SK-N-SH (cell line): Measurements from ENCODE around the gene CCDC47. TPM values are rescaled to one million over a fixed set of nuclear protein-coding genes. Genes with fewer than 3 reads are reported as not detected.

Experiments used
- CTCF ChIA-PET: fragments of 300-600, 350-600 bp; formaldehyde crosslinking; extraction: SDS; loops from one replicate; lab custom pipeline; 2021; lab: Yijun Ruan, JAX
- POLR2A ChIA-PET: fragments of 350-600 bp; sonication (Branson Sonifier 250); formaldehyde crosslinking; extraction: SDS; loops from one replicate; lab custom pipeline; 2020; ENCODE audit warnings: antibody characterized with exemption, inconsistent platforms; lab: Yijun Ruan, JAX
- DNase-seq: peaks from one replicate; pipeline ENCODE4 v3.0.0; 2012
- H2AFZ ChIP-seq: fragments of 200-600 bp; sonication (generic); 2 replicates; pipeline ENCODE4 v1.8.1; 2016; ENCODE audit warnings: antibody characterized with exemption, mild to moderate bottlenecking, low read depth
- H3F3A ChIP-seq: fragments of 200-600 bp; sonication (generic); replicated peaks from 2 replicates; pipeline ENCODE3; 2016; ENCODE audit warnings: antibody characterized with exemption, mild to moderate bottlenecking; ENCODE audit not compliant: insufficient read depth
- H3K27ac ChIP-seq, 2 experiments: fragments of 200-500 bp in 1 of 2; fragments of 200-600 bp in 1 of 2; sonication (Bioruptor generic) in 1 of 2; sonication (generic), shearing (Covaris generic) in 1 of 2; 2 replicates each; pipeline versions ENCODE4 v1.5.1 to v1.6.1; 2014 to 2016; ENCODE audit warnings: low read depth in 2 of 2, inconsistent platforms in 1 of 2, low read length in 1 of 2, mild to moderate bottlenecking in 1 of 2, mixed read lengths in 1 of 2
- H3K27me3 ChIP-seq: fragments of 200-600 bp; sonication (generic), shearing (Covaris generic); 2 replicates; pipeline ENCODE4 v1.6.1; 2016; ENCODE audit warnings: mixed run types; ENCODE audit not compliant: insufficient read depth
- H3K36me3 ChIP-seq, 2 experiments: fragments of 200-500 bp in 1 of 2; fragments of 200-600 bp in 1 of 2; sonication (Bioruptor generic) in 1 of 2; sonication (generic) in 1 of 2; replicated peaks in 1 of 2; 2 replicates each; pipeline versions ENCODE3 to v1.5.1; 2014 to 2016; ENCODE audit warnings: low read length in 1 of 2, mild to moderate bottlenecking in 1 of 2; ENCODE audit not compliant: insufficient read depth in 2 of 2, control insufficient read depth in 1 of 2
- H3K4me1 ChIP-seq, 2 experiments: fragments of 200-500 bp in 1 of 2; fragments of 200-600 bp in 1 of 2; sonication (Bioruptor generic) in 1 of 2; sonication (generic), shearing (Covaris generic) in 1 of 2; 2 replicates each; pipeline versions ENCODE4 v1.5.1 to v1.6.1; 2014 to 2016; ENCODE audit warnings: low read depth in 1 of 2, low read length in 1 of 2, mixed run types in 1 of 2; ENCODE audit not compliant: insufficient read depth in 2 of 2, control insufficient read depth in 1 of 2
- H3K4me2 ChIP-seq: fragments of 200-600 bp; sonication (generic), shearing (Covaris generic); 2 replicates; pipeline ENCODE4 v1.6.1; 2017; ENCODE audit warnings: mixed run types
- H3K4me3 ChIP-seq, 2 experiments: fragments of 200-500 bp in 1 of 2; fragments of 200-600 bp in 1 of 2; sonication (Bioruptor generic) in 1 of 2; sonication (generic), shearing (Covaris generic) in 1 of 2; 2 replicates each; pipeline versions ENCODE4 v1.5.1 to v1.8.1; 2014 to 2016; ENCODE audit warnings: low read depth in 2 of 2, inconsistent platforms in 1 of 2, low read length in 1 of 2, mild to moderate bottlenecking in 1 of 2, mixed read lengths in 1 of 2, moderate library complexity in 1 of 2
- H3K79me2 ChIP-seq: fragments of 200-600 bp; sonication (generic); 2 replicates; pipeline ENCODE4 v1.8.1; 2017; ENCODE audit warnings: mild to moderate bottlenecking; ENCODE audit not compliant: insufficient read depth
- H3K9ac ChIP-seq: fragments of 200-600 bp; sonication (generic); 2 replicates; pipeline ENCODE4 v1.6.1; 2017; ENCODE audit warnings: mixed run types
- H3K9me2 ChIP-seq: fragments of 200-600 bp; sonication (generic); 2 replicates; pipeline ENCODE4 v1.6.1; 2017; ENCODE audit warnings: mixed run types
- H3K9me3 ChIP-seq: fragments of 200-600 bp; sonication (generic); 2 replicates; pipeline ENCODE4 v1.6.1; 2017; ENCODE audit warnings: mixed run types, mild to moderate bottlenecking, moderate library complexity
- H4K20me1 ChIP-seq: fragments of 200-600 bp; sonication (generic); 2 replicates; pipeline ENCODE4 v1.6.1; 2017; ENCODE audit warnings: mild to moderate bottlenecking, mixed run types; ENCODE audit not compliant: insufficient read depth
- ELF1 ChIP-seq: IDR thresholded peaks from 2 replicates; pipeline ENCODE4 v1.4.0; 2012
- JUND ChIP-seq: IDR thresholded peaks from 2 replicates; pipeline ENCODE4 v1.4.0; 2012
- MEF2A ChIP-seq: IDR thresholded peaks from 2 replicates; pipeline ENCODE4 v1.4.0; 2012; ENCODE audit warnings: low read depth, borderline replicate concordance
- NFIC ChIP-seq: IDR thresholded peaks from 2 replicates; pipeline ENCODE4 v1.4.0; 2012; ENCODE audit warnings: borderline replicate concordance
- POLR2AphosphoS5 ChIP-seq: IDR thresholded peaks from 2 replicates; pipeline ENCODE4 v1.6.1; 2012; ENCODE audit warnings: low read depth, low read length
- RCOR1 ChIP-seq: fragments of 150-350 bp; IDR thresholded peaks from 2 replicates; pipeline ENCODE4 v1.6.1; 2017; ENCODE audit warnings: antibody characterized with exemption, low read length
- WGBS: methylation state at CpG from one replicate; pipeline ENCODE4 v1.1.6; 2017; ENCODE audit warnings: low lambda C conversion rate; 5-methylcytosine and 5-hydroxymethylcytosine counted together
- polyA plus RNA-seq, 3 experiments: library from polyadenylated mRNA; depleted of rRNA; stranded (reverse); fragments of >200 nt; gene quantifications; 2 replicates each; pipeline ENCODE4 v1.2.3, GENCODE V29; 2012
- TF ChIP-seq, protein P1 (sequence below): IDR thresholded peaks from 2 replicates; pipeline ENCODE4 v1.6.1; 2012; ENCODE audit warnings: mild to moderate bottlenecking, low read depth, low read length, moderate library complexity
- TF ChIP-seq, protein P2 (sequence below): IDR thresholded peaks from 2 replicates; pipeline ENCODE4 v1.4.0; 2012; ENCODE audit warnings: low read depth, borderline replicate concordance
- TF ChIP-seq, protein P3 (sequence below): IDR thresholded peaks from 2 replicates; pipeline ENCODE4 v1.4.0; 2012; ENCODE audit warnings: low read depth, borderline replicate concordance
- TF ChIP-seq, protein P4 (sequence below): fragments of 150-350 bp; IDR thresholded peaks from 2 replicates; pipeline ENCODE4 v1.6.1; 2016; ENCODE audit warnings: mild to moderate bottlenecking, low read depth, low read length

Gene CCDC47
- polyA plus RNA-seq, 1 of the 3 experiments (the other 2 are of a cell fraction): 76.6 TPM

DNA sequence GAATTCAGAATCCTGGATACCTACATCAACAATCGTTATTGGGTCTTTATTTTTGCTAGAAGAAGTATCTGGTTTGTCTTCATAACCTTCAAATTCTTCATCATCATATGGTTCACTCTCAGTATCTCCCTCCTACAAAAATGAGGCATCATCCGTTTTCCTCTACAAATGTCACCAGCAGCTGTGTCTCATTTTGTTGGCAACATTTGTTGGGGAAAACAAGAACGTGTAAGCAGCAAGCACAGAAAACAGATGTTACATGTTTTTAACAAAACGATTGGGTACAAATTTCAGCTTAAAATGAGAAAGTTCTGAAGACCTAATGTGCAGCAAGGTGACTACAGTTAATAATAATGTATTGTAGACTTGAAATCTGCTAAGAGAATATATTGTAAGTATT, 8.7 kb downstream of the CCDC47 start:
- H3F3A ChIP-seq: peaks cover 14% of the 10 kb centered on the region
- H3K27me3 ChIP-seq: no peaks in the 10 kb centered on the region
- peaks cover 74% of the 10 kb centered on the region for H3K79me2 ChIP-seq
- TF ChIP-seq, protein P1, sequence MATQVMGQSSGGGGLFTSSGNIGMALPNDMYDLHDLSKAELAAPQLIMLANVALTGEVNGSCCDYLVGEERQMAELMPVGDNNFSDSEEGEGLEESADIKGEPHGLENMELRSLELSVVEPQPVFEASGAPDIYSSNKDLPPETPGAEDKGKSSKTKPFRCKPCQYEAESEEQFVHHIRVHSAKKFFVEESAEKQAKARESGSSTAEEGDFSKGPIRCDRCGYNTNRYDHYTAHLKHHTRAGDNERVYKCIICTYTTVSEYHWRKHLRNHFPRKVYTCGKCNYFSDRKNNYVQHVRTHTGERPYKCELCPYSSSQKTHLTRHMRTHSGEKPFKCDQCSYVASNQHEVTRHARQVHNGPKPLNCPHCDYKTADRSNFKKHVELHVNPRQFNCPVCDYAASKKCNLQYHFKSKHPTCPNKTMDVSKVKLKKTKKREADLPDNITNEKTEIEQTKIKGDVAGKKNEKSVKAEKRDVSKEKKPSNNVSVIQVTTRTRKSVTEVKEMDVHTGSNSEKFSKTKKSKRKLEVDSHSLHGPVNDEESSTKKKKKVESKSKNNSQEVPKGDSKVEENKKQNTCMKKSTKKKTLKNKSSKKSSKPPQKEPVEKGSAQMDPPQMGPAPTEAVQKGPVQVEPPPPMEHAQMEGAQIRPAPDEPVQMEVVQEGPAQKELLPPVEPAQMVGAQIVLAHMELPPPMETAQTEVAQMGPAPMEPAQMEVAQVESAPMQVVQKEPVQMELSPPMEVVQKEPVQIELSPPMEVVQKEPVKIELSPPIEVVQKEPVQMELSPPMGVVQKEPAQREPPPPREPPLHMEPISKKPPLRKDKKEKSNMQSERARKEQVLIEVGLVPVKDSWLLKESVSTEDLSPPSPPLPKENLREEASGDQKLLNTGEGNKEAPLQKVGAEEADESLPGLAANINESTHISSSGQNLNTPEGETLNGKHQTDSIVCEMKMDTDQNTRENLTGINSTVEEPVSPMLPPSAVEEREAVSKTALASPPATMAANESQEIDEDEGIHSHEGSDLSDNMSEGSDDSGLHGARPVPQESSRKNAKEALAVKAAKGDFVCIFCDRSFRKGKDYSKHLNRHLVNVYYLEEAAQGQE: no peak
- TF ChIP-seq RCOR1: no peak
- no peaks in the 10 kb centered on the region for H3K9me2 ChIP-seq
- H3K4me2 ChIP-seq: no peak overlapping the region
- H4K20me1 ChIP-seq: peaks cover 19% of the 10 kb centered on the region
- H2AFZ ChIP-seq: no peak overlapping the region
- no peak for DNase-seq
- no peaks in the 10 kb centered on the region for H3K9me3 ChIP-seq
- POLR2A ChIA-PET: interaction anchor here (1.3 kb wide), 1 partner anchor 9 kb away, joined by 5 read pairs; the partner anchor contains the start of genes CCDC47 and DDX42
- no peak overlapping the region for H3K27ac ChIP-seq
- 85% methylated on average over 4 of the region's 4 CpGs for WGBS
- CTCF ChIA-PET: interaction anchor here (4.0 kb wide), 1 partner anchor 11 kb away, joined by 17 read pairs; no protein-coding TSS in a partner anchor
- H3K36me3 ChIP-seq: peaks cover 58 to 62% of the 10 kb centered on the region in 2 experiments
- no peaks in the 10 kb centered on the region for H3K4me1 ChIP-seq
- H3K4me3 ChIP-seq: no peak overlapping the region
- no peak overlapping the region for H3K9ac ChIP-seq

DNA sequence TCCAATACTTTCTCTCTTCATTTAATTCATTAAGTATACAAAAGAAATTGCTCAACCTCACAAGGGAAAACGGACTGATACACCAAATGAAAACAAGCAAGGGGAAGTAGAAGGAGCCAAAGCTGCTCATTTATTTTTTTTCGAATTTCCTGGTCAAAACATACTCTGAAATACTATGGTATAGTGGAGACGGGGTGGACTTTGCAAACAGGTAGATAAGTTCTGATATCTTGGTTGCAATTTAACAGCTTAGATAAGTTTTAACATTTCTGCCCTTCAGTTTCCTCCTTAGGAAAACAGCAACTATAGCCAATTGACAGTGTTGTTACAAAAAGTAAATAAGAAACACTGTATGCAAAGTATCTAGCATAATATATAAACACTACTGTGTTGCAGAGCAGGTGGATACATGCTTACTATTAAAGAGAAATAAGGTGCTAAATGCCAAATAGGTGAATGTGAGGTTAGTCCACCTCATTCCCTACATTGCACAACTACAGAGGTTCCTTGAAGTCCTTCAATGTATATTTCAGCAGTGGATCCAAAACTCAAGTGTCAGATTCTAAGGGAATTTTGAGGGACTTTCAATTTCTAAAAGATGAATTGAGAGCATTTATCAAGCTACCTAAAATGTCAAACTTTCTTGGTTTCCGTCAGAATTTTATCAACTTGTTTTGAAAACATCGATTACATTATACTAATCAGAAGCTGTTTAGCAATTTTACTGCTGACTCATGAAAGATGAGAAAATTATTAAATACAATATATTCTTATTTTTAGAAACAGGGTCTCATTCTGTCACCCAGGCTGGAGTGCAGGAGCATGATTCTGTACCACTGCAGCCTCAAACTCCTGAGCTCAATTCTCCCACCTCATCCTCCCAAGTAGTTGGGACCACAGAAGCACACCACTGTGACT, 11.0 kb downstream of the CCDC47 start:
- ChIA-PET CTCF (interaction anchor here (0.6 to 4.0 kb wide), 7 partner anchors 11 to 940 kb away, joined by 3 to 17 read pairs (median 3); partner anchors contain the start of genes CCDC47 and DDX42), POLR2A (interaction anchor here (1.0 to 1.5 kb wide), 2 partner anchors 11 to 13 kb away, joined by 3 read pairs; partner anchors contain the start of gene CCDC47)
- Histone ChIP-seq H3K27ac (no peak overlapping the region), H3K79me2 (peaks cover 51% of the 10 kb centered on the region), H3K27me3 (no peaks in the 10 kb centered on the region), H3K9ac (no peak overlapping the region), H3K4me1 (no peaks in the 10 kb centered on the region), H3K4me2 (no peak overlapping the region), H3F3A (peaks cover 18% of the 10 kb centered on the region), H2AFZ (no peak overlapping the region), H3K9me2 (no peaks in the 10 kb centered on the region), H4K20me1 (peaks cover 9% of the 10 kb centered on the region), H3K4me3 (no peak overlapping the region), H3K36me3 (peaks cover 69 to 78% of the 10 kb centered on the region in 2 experiments), H3K9me3 (no peaks in the 10 kb centered on the region)
- TF ChIP-seq MEF2A (no peak), ELF1 (no peak), POLR2AphosphoS5 (no peak), NFIC (no peak), JUND (no peak)
- TF ChIP-seq, protein P2, sequence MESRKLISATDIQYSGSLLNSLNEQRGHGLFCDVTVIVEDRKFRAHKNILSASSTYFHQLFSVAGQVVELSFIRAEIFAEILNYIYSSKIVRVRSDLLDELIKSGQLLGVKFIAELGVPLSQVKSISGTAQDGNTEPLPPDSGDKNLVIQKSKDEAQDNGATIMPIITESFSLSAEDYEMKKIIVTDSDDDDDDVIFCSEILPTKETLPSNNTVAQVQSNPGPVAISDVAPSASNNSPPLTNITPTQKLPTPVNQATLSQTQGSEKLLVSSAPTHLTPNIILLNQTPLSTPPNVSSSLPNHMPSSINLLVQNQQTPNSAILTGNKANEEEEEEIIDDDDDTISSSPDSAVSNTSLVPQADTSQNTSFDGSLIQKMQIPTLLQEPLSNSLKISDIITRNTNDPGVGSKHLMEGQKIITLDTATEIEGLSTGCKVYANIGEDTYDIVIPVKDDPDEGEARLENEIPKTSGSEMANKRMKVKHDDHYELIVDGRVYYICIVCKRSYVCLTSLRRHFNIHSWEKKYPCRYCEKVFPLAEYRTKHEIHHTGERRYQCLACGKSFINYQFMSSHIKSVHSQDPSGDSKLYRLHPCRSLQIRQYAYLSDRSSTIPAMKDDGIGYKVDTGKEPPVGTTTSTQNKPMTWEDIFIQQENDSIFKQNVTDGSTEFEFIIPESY: no peak
- TF ChIP-seq, protein P3, sequence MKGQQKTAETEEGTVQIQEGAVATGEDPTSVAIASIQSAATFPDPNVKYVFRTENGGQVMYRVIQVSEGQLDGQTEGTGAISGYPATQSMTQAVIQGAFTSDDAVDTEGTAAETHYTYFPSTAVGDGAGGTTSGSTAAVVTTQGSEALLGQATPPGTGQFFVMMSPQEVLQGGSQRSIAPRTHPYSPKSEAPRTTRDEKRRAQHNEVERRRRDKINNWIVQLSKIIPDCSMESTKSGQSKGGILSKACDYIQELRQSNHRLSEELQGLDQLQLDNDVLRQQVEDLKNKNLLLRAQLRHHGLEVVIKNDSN: no peak
- TF ChIP-seq, protein P4, sequence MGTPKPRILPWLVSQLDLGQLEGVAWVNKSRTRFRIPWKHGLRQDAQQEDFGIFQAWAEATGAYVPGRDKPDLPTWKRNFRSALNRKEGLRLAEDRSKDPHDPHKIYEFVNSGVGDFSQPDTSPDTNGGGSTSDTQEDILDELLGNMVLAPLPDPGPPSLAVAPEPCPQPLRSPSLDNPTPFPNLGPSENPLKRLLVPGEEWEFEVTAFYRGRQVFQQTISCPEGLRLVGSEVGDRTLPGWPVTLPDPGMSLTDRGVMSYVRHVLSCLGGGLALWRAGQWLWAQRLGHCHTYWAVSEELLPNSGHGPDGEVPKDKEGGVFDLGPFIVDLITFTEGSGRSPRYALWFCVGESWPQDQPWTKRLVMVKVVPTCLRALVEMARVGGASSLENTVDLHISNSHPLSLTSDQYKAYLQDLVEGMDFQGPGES: no peak
- no peak for DNase-seq
- 94% methylated on average over 5 of the region's 5 CpGs for WGBS
